ENCODE measurements around the gene EPS15.
"Not testable (repeated sequence)": the region's sequence is repeated elsewhere in the genome, so short reads cannot be mapped to it uniquely, and the experiment has no call there.

Gene EPS15

DNA sequence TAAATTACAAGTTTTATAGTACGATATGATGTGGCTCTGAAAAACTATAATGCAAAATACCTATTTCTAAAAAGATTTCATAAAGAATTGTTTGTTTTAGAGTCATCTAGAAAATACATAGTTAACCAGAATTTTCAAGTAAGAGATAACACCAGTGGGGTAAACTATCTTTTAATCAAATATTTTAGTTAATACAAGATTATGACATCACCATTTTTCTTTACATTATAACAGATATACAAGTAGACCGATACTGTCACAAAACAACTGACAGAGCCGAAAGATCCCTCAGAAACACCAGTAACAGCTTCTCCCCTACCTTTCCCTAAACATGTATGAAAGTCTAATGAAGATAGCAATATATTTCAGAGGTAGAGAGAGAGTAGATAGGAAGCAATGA, 54.2 kb downstream of the EPS15 start:
- DNase-seq (ENCODE audit: low read depth): no peak

DNA sequence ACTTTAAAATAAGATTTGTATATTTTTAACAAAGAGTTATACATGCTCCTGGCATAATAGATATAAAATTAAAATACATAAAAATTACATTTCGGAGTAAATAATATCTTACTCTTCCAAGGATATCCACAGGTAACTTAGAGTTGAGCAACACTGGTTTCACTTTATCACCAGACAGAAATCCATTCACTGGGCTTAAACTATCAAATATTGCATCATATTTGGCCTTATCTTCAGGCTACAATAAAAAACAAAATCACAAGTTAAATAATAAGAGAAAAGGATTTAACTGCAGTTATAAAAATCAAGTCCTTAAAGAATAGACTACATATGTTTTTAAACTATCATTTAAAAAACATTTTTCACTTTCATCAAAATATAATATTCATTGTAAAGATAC, 55.5 kb downstream of the EPS15 start:
- DNase-seq (ENCODE audit: low read depth): no peak

DNA sequence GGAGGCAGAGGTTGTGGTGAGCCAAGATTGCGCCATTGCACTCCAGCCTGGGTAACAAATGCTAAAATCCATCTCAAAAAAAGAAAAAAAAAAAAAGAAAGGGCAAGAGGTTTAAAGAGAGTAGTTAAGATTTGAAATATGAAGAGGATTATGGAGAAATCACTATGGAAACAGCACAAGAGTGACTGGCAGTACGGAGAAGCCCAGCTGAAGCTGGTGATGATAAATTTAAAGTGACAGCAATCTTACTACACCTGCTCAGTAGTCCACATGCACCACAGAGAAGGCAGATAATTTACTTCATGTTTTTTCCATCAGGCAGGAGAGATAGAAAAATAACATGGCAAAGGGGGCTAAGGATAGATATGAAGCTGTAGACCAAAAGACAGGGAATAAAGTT, 56.8 kb downstream of the EPS15 start:
- DNase-seq (ENCODE audit: low read depth): not testable (repeated sequence)

DNA sequence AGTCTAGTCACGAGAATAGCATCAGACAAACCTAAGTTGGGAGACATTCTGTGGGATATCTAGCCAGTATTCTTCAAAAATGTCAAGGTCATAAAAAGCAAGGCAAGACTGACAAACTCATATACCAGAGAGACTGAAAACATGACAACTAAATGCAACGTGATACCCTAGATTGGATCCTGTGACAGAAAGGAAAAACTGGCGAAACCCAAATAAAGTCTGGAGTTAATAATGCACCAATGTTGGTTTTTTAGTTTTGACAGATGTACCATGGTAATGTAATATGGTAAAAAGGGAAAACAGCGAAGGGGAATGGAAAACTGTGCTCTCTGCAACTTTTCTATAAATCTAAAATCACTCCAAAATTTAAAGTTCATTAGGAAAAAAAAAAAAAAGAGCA, 64.5 kb downstream of the EPS15 start:
- DNase-seq (ENCODE audit: low read depth): no peak

DNA sequence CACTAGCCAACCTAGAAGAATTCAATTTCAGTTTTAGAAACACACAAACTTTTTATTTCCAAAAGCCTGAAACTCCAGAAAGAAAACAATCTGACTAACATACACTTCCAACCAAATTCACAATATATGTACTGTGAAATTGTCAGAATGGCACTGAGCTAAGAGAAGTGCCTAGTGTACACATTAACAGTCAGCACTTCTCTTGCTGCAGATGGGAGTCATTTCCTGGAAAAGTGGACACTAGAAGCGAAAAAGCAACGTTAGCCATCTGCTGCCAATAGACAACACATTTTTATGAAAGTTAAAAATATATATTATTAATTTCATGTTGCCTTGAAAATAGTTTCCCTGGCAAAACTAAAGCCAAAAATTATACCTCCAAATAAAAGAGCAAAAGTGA, 66.1 kb downstream of the EPS15 start:
- DNase-seq (ENCODE audit: low read depth): no peak

DNA sequence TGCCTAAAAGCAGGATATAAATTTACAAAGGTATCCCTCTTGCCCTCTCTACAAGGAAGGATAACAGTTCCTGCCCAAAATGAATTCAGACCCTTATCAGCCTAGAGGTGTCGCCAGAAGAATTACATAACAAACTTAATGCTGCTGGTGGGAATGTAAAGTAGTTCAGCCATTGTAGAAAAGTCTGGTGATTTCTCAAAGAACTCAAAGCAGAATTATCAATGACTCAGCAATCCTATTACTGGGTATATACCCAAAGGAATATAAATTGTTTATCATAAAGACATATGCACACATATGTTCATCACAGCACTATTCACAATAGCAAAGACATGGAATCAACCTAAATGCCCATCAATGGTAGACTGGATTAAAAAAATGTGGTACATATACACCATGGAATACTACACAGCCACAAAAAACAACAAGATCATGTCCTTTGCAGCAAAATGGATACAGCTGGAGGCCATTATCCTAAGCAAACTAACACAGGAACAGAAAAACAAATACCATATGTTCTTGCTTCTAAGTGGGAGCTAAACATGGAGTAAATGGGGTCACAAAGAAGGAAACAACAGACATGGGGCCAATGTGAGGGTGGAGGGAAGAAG, 70.1 kb downstream of the EPS15 start:
- DNase-seq (ENCODE audit: low read depth): not testable (repeated sequence)

DNA sequence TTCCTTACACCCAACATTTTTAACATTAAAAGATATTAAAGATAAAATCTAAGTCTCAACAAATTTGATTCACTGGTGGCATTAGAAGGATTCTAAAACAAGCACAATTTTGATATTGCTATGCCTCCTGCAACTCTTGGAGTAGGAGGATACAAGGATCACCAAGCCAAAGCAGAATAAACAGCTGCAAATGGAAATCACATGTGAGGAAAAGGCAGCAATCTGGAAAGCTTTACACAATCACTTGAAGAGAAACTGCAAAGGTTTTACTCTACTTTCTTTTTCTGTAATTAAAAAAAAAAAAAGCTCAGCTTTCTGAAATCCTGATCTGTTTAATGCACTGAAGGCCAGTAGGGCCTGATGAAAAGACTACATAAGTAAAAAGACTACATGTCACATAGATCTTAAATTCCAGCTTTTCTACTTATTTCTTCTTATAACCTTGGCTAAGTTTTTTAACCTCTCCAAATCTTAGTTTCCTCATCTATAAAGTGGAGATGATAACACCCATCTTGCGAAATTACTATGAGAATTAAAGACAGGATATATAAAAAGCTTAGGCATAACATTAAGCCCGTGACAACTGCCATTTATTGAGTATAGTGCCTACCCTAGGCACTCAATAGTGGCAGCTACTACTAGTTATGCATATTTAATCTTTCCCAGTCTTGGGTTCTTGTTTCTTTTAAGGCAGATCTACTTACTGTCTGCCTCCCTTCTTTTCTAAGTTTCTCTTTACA, 73.5 kb downstream of the EPS15 start:
- no peak for DNase-seq (ENCODE audit: low read depth)

DNA sequence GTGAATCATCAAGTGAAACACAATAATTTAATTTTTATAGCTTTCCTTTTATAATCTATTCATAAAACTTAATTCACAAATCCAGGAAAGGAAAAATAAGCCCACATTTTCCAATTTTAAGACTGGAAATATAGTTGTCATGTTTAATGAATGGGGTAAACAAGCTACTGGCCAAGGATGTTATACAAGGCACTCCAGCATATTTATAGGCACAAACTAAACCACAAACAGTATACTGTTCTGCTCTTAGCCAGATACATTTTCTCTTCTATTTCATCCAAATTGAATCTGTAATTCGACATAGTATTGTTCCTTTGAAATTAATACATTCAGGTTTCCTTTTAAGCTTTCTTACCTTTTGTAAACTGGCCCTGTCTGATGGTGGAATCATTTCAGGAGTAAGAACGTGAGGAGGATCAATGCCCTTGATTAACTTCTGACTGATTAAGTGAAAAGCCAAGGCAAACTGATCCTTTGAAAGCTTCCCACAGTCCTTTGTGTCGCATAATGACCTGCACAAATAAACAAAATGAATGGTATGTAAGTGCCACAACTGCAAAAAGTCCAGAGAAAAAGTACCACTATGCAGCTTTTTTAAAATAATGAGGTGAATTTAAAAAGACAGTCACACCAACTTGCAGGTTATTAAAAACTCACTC, 74.4 kb downstream of the EPS15 start:
- DNase-seq (ENCODE audit: low read depth): no peak

DNA sequence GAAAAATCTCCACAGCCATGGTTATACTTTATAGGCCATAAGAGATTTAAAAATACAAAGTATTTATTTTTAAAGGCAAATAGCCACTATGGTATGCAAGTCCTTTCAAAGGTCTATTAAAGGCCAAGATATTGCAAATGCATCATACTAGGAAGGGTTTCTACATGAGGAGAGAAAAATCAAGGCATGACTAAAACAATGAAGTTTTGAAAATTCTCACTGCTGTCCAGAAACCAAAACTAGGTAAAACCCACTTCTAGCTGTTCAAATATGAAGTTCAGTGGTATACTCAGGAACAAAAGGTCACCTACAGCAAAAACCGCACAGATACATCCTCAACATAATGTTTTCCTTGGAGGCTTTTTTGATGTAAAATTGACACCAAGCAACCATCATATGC, 75.0 kb downstream of the EPS15 start:
- DNase-seq (ENCODE audit: low read depth): no peak

DNA sequence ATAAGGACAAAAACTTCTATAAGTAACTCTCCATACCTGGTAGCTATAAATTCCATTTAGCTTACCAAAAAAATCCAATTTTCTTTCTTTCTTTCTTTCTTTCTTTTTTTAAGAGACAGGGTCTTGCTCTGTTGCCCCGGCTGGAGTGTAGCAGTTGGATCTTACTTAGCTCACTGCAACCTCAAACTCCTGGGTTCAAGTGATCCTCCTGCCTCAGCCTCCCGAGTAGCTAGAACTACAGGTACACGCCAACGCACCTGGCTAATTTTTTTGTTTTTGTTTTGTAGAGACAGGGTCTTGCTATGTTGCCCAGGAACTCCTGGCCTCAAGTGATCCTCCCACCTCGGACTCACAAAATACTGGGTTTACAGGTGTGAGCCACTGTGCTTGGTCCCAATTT, 75.5 kb downstream of the EPS15 start:
- DNase-seq (ENCODE audit: low read depth): no peak

DNA sequence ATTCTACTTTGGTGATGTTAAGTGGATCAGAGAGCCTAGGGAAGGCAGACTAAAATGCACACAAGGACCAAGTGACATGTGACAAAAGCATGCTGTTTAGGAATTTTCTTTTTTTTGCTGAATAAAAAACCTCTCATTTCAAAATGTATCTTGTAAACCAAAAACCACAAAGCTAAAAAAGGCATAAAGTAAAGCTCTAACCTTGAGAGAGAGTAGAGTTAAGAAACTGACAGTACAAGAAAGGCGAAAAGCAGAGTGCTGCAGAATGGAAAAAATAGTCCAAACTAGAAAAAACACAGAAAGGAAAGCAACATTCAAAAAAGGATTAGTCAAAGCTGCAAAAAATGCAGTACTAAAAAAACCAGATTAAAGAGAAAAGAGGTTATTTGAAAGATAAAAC, 76.5 kb downstream of the EPS15 start:
- no peak for DNase-seq (ENCODE audit: low read depth)

DNA sequence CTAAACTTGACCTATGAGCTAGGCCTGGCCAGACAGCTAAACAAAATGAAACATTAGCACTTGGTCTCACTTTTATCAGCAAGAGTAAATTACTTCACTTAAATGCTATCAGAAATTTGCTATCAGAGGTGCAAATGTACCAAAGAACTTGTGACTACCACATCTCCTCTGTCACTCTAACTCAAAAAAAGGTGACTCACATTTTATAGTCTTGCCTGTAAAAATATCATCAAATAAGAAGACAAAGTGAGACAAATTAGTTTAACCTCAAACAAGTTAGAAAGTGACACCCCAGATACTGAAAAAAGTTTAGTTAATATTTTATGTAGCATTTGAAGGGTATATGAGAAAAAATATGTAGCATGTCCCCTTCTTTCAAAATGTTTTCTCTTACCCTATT, 76.9 kb downstream of the EPS15 start:
- DNase-seq (ENCODE audit: low read depth): no peak

DNA sequence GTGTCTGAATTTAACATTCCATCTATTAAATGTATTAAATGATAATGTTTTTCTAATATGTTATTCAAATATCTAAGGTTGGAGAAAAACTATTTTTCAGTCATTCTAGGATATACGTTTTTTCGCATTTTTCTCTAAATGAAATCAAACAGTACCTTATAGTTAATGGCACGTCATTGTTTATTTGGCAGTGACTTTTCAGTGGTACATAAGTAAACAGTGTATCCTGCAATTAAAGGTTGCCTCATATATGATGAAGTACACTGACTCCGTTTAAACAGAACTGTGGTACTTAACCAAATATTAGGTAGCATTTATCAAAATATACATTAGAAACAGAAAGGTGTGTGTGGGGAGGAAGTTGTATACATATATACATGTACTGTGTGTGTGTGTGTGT, 79.2 kb downstream of the EPS15 start:
- DNase-seq (ENCODE audit: low read depth): no peak

DNA sequence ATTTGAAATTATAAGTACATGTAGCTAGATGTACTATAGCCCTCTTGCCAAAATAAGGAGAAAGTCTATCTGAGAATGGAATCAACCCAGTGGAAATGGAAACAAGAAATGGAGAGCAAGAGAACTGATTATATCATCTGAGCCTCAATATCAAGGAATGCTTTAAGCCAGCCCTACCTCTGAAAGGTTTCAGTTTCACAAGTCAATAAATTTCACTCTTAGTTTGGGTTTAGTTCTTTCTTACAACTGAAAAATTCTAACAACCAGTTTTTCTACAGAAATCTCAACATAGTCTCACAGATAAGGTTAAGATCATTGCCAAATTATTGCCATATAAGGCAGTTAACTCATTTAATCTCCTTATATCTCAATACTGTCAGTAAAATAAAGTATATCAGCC, 80.0 kb downstream of the EPS15 start:
- DNase-seq (ENCODE audit: low read depth): no peak

DNA sequence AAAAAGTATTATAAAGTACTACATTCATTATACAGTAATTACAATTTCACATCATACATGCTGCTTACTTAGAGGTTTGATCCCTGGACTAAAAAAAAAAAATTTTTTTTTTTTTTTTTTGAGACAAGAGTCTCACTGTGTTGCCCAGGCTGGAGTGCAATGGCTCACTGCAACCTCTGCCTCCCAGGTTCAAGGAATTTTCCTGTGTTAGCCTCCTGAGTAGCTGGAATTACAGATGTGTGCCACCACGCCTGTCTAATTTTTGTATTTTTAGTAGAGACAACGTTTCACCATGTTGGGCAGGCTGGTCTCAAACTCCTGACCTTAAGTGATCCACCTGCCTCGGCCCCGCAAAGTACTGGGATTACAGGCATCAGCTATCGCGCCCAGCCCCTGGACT, 81.7 kb downstream of the EPS15 start:
- DNase-seq (ENCODE audit: low read depth): not testable (repeated sequence)

DNA sequence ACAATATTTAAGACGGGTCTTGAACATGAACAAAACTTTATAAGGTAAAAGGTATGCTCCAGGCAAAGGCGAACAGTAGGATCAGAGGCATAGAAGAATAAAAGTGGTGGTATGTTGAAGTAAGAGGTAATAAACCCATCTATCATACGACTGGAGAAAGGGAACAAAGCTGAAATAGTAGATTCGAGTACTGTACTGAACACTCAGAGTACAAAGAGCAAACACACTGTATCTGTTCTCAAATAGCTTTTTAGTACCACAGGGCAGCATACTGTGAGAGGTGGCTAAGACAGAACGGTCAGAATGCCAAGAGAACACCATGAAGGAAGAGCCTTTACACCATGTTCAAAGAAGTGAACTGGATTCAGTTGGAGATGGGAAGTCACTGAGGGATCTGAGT, 83.2 kb downstream of the EPS15 start:
- no peak for DNase-seq (ENCODE audit: low read depth)

DNA sequence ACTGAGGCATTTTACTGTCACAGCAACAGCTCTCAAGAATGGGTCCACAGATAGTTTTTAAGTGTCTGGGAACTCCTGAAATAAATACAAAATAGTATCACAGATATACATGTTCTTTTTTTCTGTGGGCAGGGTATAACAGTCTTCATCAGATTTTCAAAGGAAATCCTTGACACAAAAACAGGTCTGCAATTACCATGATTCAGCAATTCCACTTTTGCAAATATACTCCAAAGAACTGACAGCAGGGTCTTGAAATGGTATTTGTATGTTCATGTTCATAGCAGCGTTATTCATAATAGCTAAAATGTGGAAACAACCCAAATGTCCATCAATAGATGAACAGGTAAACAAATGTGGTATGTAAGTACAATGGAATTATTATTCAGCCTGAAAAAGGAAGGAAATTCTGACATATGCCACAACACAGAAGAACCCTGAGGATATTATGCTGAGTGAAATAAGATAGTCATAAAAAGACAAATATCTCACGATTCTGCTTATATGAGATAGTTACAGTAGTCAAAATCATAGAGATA, 85.0 kb downstream of the EPS15 start:
- no peak for DNase-seq (ENCODE audit: low read depth)

DNA sequence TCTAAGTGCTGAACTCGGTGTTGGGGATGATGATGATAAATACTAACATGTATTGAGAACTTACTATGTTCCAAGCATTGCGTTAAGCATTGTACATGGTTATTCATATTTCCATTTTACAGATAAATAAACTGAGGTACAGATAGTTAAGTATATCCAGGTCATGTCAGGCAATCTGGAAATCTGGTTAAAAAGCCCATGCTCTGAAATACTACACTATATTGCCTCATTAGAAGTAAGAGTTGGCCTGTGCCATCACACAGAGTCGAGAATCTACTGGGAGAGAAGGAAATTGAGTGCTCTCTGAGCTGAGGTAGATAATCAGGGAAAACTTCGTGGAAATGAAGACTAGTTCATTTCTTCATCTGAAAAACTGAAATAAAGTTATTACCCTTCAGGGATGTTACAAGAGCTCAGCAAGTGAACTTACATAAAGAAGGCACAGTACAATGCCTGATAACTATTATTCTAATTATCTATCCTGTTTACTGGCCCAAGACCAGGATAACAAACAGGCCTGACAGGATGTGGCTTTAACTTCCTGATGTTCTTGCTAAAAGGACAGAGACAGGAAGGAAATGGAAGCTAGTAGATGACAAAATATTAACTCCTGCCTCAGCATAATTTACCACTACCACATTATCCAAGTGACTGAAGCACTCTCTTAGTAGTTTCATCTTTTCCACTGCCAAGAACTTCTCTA, 85.6 kb downstream of the EPS15 start:
- DNase-seq (ENCODE audit: low read depth): no peak

DNA sequence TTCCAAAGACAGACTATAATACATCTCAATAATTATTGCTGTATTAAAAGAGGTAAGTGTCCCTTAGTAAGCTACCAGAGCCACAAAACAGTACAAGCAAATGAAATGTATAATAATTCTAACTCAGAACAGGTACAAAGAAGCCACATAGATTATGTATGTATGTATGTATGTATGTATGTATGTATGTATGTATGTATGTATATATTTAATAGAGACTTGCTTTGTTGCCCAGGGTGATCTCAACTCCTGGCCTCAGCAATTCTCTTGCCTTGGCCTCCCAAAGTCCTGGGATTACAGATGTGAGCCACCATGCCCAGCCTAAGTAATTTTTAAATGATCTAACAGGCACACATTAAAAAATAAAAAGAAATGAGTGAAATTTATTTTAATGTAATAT, 86.9 kb downstream of the EPS15 start:
- no peak for DNase-seq (ENCODE audit: low read depth)

DNA sequence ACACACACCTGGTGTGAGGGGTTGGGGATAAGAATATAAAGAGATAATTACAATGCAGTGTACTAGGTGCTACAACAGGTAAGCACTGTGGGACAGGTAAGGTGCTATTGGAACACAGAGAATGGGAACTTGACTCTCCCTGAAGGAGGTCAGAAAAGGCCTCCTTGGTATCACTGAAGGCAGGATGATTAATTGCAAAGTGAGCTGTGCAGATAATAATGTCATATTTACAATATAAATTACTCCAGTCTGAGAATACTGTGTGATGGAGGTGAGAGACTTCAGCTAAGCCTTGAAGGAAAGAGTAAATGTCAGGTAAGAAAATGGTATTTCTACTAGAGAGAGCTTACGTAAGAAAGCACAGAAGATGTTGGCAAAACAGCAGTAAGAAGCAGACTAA, 91.6 kb downstream of the EPS15 start:
- no peak for DNase-seq (ENCODE audit: low read depth)

DNA sequence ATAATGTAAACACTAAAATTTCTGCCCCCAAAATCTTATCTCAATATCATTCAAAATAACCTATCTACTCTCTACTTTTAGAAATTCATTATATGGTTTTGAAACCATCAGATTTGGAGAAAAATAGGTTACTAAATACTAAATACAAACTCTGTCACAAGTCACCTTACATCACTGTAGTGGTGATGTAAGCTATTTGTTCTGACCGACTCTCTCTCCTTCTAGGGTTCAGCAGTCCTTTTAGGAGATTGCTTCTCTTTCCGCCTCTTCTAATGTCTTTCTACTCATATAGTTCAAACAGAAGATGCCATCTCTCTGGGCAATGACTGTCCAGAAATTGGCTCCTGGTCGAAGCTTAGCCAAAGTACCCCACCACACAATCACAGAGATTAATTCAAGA, 93.1 kb downstream of the EPS15 start:
- no peak for DNase-seq (ENCODE audit: low read depth)

DNA sequence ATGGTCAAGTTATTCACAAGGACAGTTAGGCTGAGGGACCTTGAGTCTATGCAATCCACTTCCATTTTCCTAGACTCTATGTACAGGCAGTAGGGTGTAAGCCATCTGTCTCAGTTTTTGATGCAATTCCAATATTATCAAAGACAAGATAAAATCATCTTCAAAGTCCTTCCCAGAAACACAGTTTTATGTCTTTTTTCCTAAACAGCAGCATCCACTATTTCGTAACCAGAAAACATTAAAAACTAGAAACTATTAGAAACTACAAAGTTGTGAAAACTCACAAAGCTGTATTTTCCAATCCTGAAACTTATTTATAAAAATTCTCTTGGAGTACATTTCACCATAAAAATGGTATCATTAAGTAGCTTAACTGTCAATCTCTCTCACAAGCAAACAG, 93.8 kb downstream of the EPS15 start:
- no peak for DNase-seq (ENCODE audit: low read depth)

Measured in GM04503 (cell line).